ENCODE measurements around the gene MAML3. TPM values are rescaled to one million over a fixed set of nuclear protein-coding genes. Genes with fewer than 3 reads are reported as not detected.

The MAML3 gene
- polyA plus RNA-seq, 6 donors from 2014 or later: 0.37 to 2.7 (median 1.1) TPM

DNA sequence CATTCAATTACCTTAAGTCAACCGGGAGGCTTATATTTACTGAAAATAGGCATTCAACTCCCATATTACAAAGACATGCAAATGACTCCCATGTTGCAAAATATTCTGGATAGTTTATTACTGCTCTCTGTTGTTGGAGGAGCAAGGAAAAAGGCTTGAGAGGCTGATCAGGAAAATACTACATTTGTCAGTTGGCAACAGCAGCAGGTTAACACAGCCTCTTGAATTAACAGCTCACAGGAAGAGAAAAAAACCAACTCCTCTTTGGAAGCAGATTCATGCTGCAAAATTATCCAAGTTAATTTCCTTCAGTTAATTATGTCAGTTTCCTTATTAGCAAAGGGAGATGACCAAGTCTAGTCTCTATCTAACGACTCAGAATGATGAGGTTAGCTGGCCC is 238.9 kb downstream of the MAML3 start:
- H3K4me1 Mint-ChIP-seq: no peaks in the 10 kb centered on the region
- DNase-seq (no peak), ATAC-seq (ENCODE audit: low read depth in 2 of 2) (no peak)
- no peak overlapping the region for H3K27ac Mint-ChIP-seq
- H3K9me3 Mint-ChIP-seq: no peaks in the 10 kb centered on the region
- H3K36me3 Mint-ChIP-seq: no peaks in the 10 kb centered on the region
- no peak overlapping the region for H3K4me3 Mint-ChIP-seq
- H3K27me3 Mint-ChIP-seq: no peaks in the 10 kb centered on the region

DNA sequence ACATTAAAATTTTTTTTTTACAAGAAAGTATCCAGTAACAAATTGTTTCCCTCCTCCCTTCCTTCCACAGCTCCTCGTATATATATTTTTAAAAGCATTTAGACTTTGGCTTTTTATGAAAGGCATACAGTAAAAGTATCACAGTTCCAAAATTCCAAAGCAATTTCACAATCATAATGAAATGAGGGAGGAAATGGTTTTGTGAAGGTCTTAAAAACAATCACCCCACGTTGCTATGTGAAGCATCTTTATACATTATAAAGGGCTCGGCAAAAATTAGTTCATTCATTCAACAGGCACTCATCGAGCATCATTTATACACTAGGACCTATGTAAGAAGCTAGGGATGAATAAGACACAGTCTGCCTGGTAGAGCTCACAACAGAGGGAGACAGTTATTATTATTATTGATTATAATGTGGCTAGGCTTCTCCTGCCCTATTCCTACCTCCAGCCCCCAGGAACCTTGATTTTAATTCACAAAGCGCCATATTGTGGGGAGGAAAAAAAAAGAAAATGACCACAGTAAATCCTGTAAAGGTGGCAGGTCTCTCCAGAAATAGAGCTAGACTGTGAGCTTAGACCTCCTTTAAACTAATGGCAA is 239.9 kb downstream of the MAML3 start:
- ATAC-seq (ENCODE audit: low read depth in 2 of 2) (no peak), DNase-seq (no peak)
- Mint-ChIP-seq H3K9me3 (no peaks in the 10 kb centered on the region), H3K36me3 (no peaks in the 10 kb centered on the region), H3K4me3 (no peak overlapping the region), H3K27me3 (no peaks in the 10 kb centered on the region), H3K4me1 (no peaks in the 10 kb centered on the region), H3K27ac (no peak overlapping the region)

DNA sequence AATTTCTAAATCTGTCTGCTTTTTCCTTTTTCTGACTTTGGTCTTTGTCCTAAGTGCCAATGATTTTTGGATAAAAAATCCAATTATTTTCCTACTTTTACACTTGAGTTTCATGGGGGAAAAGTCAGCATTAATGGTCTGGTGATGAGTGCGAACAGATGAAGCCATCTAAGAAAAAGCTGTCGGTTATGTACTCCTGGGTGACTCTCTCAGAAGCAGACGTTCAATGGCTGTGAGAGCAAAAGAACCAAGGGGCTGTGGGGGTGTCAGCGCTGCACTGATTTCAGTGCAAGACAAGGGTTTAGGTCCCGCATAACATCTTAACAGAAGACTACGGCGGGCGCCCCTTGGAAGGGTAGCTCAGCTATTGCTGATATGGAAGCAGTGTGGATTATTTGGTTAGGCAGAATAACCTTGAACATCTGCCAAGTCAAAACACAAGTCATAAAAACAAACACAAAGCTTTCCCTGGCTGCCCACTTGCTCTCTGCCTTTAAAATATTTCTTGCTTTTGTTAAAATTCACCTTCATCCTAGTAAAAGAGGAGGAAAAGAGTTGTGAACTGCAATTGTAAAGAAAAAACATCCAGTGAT is 240.5 kb downstream of the MAML3 start:
- H3K4me3 Mint-ChIP-seq: no peak overlapping the region
- H3K27ac Mint-ChIP-seq: no peak overlapping the region
- no peak for DNase-seq
- H3K9me3 Mint-ChIP-seq: no peaks in the 10 kb centered on the region
- no peak for ATAC-seq (ENCODE audit: low read depth in 2 of 2)
- H3K27me3 Mint-ChIP-seq: no peaks in the 10 kb centered on the region
- H3K4me1 Mint-ChIP-seq: no peaks in the 10 kb centered on the region
- H3K36me3 Mint-ChIP-seq: no peaks in the 10 kb centered on the region

DNA sequence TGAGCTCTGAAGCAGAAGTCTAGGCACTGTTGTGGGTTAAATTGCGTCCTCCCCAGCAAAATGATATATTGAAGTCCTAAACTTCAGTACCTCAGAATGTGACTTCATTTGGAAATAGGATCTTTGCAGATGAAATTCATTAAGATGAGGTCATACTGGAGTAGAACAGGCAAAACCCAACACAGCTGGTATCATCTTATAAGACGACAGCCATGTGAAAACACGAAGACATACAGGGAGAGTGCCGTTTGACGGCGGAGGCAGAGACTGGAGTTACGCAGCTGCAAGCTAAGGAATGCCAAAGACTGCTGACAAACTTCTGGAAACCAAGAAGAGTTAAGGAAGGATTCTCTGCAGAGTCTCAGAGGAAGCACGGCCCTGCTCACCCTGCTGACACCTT is 241.5 kb downstream of the MAML3 start:
- Mint-ChIP-seq H3K27ac (no peak overlapping the region), H3K27me3 (no peaks in the 10 kb centered on the region), H3K9me3 (no peaks in the 10 kb centered on the region), H3K4me1 (no peaks in the 10 kb centered on the region), H3K4me3 (no peak overlapping the region), H3K36me3 (no peaks in the 10 kb centered on the region)
- ATAC-seq (ENCODE audit: low read depth in 2 of 2) (no peak), DNase-seq (no peak)

DNA sequence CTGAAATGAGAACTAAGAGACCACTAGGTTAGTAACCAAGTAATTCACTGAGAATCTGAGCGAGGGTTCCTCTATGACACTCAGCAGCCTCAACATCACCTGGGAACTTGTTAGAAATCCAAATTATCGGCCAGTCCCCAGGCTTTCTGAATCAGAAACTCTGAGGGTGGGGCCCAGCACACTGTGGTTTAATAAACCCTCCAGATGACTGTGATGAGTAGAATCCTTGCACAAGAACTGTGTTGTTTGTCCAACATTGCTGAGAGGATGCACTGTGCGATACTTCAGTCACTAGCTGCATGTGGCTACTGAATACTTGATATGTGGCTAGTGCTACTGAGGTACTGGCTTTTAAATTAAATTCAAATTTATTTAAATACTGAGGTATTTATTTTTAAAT is 243.9 kb downstream of the MAML3 start:
- Mint-ChIP-seq H3K27me3 (no peaks in the 10 kb centered on the region), H3K36me3 (peaks cover 0 to 5% of the 10 kb centered on the region in 2 donors), H3K27ac (no peak overlapping the region), H3K4me1 (no peaks in the 10 kb centered on the region), H3K4me3 (no peak overlapping the region), H3K9me3 (peaks cover 0 to 6% (median under 1%) of the 10 kb centered on the region in 7 donors)
- no peak for ATAC-seq (ENCODE audit: low read depth in 2 of 2)
- no peak for DNase-seq

DNA sequence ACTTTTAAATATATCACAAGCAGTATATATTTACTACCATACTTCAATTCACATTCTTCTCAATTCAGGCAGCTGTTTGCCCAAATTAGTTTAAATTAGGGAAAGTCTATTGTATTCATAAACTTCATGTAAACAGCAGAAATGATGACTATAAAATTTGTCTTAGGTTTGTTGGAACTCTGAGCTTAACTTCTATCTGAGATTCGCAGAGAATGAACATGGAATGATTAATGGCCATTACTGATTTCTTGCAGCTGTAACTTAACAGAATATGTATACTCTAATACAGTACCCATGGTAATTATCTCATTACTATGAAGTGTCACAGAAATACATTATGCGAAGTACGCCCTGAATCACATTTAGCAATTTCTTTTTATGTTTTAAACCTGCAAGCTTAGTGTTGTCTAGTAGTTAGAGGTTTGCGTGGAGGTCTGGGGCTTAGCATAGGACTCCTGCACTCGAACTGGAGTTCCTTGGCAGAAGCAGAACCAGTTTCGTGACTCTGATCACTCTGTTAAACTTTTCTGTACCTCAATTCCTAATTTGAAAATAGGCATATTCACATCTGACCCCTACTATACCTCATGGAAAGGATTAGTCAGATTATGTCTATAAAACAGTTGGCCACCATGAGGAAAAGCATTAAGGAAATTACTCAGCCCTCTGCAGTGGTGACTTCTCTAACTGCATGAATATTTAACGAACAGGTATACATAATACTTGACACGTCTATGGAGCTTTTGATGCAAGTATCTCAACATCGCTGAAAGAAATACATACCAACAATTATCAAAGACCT is 245.1 kb downstream of the MAML3 start:
- Mint-ChIP-seq H3K36me3 (peaks cover 2 to 5% of the 10 kb centered on the region in 2 donors), H3K4me3 (no peak overlapping the region), H3K27ac (no peak overlapping the region), H3K9me3 (peaks cover 0 to 6% (median 4%) of the 10 kb centered on the region in 7 donors), H3K27me3 (no peaks in the 10 kb centered on the region), H3K4me1 (no peaks in the 10 kb centered on the region)
- ATAC-seq (ENCODE audit: low read depth in 2 of 2) (no peak), DNase-seq (no peak)

DNA sequence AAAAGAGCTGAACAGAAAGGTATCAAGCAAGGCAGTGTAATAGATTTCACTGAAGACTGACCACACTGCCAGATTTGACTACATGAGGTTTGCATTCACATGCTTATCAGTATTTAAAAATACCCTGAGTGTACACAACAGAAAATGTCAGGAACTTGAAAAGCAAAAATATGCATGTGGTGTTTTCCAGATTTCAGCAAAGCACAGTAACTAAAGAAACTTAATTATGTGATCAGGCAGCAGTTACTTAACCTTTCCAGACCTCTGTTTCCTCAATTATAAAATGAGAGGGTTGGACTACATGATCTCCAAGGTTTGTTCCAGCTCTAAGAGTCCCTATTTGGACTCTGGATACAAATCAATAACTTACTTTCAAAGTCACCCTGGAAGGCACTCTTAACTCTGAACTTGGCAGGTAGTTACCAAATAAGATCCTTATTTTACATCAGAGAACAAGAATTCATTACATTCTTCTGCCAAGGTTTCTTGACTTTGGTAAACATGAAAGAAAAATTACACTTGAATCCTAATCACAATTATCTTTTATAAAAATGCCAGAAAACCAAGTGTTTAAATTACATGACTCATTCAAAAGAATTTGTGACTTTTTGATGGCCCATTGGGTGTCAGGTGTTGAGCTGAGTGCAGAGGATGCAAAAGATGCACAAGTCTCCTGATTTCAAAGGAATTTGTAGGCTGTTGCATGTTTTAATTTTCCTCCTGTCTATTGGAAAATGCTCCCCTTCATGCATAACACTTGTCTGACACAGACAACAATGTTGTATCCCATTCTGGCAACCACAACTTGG is 246.8 kb downstream of the MAML3 start:
- Mint-ChIP-seq H3K4me3 (no peak overlapping the region), H3K27me3 (no peaks in the 10 kb centered on the region), H3K9me3 (peaks cover 0 to 6% (median 4%) of the 10 kb centered on the region in 7 donors), H3K27ac (peak overlapping the region in 1 of 6 donors; percentile 19), H3K36me3 (peaks cover 5 to 6% of the 10 kb centered on the region in 2 donors), H3K4me1 (no peaks in the 10 kb centered on the region)
- ATAC-seq (ENCODE audit: low read depth in 2 of 2) (no peak), DNase-seq (no peak)

DNA sequence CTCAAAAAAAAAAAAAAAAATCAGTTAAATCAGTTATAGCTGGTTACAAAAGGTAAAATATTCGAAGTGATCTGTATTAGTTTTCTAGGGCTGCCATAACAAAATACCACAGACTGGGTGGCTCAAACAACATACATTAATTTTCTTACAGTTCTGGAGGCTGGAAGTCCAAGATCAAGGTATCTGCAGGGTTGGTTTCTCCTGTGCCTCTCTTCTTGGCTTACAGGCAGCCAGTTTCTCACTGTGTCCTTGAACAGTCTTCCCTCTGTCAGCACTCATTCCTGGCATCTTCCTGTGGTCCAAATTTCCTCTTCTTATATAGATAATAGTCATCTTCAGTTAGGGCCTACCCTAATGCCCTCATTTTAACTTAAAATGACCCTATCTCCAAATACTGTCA is 248.5 kb downstream of the MAML3 start:
- no peak for ATAC-seq (ENCODE audit: low read depth in 2 of 2)
- Mint-ChIP-seq H3K36me3 (peaks cover 5 to 6% of the 10 kb centered on the region in 2 donors), H3K4me1 (peaks cover 0 to 4% (median 0%) of the 10 kb centered on the region in 3 donors), H3K27me3 (no peaks in the 10 kb centered on the region), H3K27ac (no peak overlapping the region), H3K9me3 (peaks cover 0 to 6% (median 4%) of the 10 kb centered on the region in 7 donors), H3K4me3 (no peak overlapping the region)
- DNase-seq: no peak

DNA sequence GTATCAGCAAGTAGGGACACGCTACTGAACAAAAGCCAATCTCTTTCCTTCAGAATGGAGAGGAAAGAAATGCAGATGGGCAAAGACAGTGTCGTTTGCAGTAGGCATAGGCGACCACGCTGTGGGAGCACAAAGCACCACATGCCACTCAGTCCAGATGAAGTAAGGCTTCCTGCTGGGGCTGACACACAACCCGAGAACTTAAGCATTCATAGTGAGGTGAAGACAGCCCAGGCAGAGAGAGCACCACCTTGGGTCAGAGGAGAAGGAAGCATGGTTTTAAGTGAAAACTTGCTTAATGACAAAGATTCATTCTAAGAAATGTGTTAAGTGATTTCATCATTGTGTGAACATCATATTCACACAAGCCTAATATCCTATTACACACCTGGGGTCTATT is 249.6 kb downstream of the MAML3 start:
- H3K27ac Mint-ChIP-seq: no peak overlapping the region
- ATAC-seq (ENCODE audit: low read depth in 2 of 2) (no peak), DNase-seq (no peak)
- H3K9me3 Mint-ChIP-seq: peaks cover 0 to 6% (median 4%) of the 10 kb centered on the region in 7 donors
- no peak overlapping the region for H3K4me3 Mint-ChIP-seq
- H3K4me1 Mint-ChIP-seq: peaks cover 0 to 4% (median under 1%) of the 10 kb centered on the region in 3 donors
- H3K36me3 Mint-ChIP-seq: peaks cover 5 to 6% of the 10 kb centered on the region in 2 donors
- H3K27me3 Mint-ChIP-seq: no peaks in the 10 kb centered on the region

DNA sequence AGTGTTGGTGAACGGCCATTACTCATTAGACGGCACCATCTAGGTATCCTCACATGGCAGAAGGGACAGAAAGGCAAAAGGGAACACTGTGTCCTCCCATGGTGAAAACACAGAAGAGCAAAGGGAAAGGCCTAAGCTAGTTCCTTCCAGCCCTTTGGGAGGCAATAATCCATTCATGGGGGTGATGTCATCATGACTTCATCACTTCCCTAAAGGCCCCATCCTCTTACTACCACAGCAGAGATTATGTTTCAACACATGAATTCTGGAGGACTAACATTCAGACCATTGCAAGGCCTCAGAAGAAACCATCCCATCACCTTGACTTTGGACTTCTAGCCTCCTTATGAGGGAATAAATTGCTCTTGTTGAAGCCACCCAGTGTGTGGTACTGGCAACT is 250.1 kb downstream of the MAML3 start:
- no peak overlapping the region for H3K4me3 Mint-ChIP-seq
- ATAC-seq (ENCODE audit: low read depth in 2 of 2): no peak

DNA sequence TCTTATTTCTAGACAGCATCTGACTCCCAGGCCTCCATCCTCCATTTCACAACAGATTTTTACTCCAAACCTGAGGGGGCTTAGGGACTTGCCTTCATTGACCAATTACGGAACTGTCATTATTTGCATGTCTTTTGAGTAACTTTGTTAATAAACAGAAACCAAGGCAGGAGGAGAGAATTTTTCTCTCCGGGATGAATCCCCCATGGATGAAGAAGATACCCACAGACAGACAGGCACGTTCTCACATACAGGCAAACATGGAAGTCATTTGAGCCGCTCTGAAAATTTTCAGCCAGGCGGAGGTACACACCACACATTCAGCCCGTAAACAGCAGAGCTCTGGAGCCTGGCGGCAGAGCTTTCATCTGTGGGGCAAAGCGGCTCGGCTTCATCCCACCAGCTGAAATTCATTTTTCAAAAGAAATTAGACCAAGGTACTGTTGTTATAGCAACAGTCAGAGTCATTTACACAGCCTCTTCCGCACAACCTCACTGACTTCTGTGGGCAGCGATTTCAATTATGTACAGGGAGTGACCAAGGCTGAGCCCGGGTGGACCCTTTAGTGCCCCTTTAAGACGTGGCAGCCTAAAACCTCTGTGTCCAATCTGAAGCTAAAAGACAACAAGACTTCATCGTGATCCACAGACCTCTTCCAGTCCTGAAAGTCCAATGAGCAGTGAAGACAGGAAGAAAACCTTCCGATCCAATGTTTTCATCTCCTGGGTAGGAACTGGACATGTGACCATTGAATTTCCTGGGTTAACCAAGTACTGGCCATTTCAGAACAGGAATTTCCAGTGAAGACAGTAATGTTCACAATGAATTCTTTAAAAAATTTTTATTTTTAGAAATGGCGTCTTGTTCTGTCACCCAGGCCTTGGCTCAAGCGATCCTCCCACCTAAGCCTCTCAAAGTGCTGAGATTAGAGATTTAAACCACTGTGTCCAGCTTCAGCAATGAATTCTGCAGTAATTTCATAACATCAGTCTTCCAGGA is 251.4 kb downstream of the MAML3 start:
- Mint-ChIP-seq H3K36me3 (peaks cover 5 to 6% of the 10 kb centered on the region in 2 donors), H3K27me3 (no peaks in the 10 kb centered on the region), H3K27ac (peak overlapping the region in 2 of 6 donors; percentile 9 to 44)

More for the DNA sequence above, 250.1 kb downstream of the MAML3 start:
- H3K27me3 Mint-ChIP-seq: no peaks in the 10 kb centered on the region
- peaks cover 5 to 6% of the 10 kb centered on the region in 2 donors for H3K36me3 Mint-ChIP-seq
- H3K27ac Mint-ChIP-seq: no peak overlapping the region
- peaks cover 0 to 4% (median 2%) of the 10 kb centered on the region in 3 donors for H3K4me1 Mint-ChIP-seq
- DNase-seq: no peak
- peaks cover 0 to 6% (median 4%) of the 10 kb centered on the region in 7 donors for H3K9me3 Mint-ChIP-seq

DNA sequence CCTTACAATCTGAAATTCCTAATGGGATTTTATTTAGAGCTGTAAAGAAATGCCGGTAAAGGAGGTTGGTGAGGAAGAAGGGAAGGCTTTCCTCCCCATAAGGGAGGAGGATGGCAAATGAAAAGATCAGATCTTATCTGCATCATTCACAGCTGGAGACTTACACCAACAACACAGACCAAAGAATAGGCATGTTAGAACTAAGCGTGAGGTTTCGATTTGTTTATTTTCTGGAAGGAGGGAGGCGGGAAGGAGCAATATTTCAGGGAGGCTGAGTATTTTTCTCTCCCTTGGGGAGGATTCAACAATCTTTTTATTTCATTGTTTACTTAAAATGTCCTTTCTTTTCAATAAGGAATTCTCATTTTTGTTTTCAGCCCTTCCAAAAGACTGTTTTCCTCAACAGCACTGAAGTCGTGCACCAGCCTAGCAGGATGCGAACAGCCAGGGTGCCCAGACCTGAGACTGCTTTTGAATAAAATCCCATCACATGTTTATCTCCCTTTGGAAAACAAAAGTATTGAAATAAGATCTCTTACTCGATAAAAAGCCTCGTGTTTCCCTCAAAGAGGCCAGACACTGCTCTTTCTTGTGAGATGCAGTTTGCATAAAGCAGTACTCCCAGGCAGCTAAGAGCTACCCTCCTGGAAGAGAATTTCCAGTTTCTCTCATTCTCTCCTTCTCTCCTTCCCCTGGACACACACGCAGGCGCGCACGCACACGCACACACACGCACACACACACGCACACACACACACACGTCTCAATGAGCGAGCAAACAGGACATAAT is 252.3 kb downstream of the MAML3 start:
- ATAC-seq (ENCODE audit: low read depth in 2 of 2) (no peak), DNase-seq (no peak)
- Mint-ChIP-seq H3K27ac (peak overlapping the region in 1 of 6 donors; percentile 3), H3K27me3 (no peaks in the 10 kb centered on the region), H3K36me3 (peaks cover 5 to 6% of the 10 kb centered on the region in 2 donors), H3K4me1 (peaks cover 3 to 10% (median 5%) of the 10 kb centered on the region in 3 donors), H3K9me3 (peaks cover 0 to 6% (median 4%) of the 10 kb centered on the region in 7 donors), H3K4me3 (peak overlapping the region in 1 of 8 donors; percentile 20)

More for the DNA sequence above, 251.4 kb downstream of the MAML3 start:
- DNase-seq (no peak), ATAC-seq (ENCODE audit: low read depth in 2 of 2) (no peak)
- no peak overlapping the region for H3K4me3 Mint-ChIP-seq
- H3K4me1 Mint-ChIP-seq: peaks cover 3 to 10% (median 5%) of the 10 kb centered on the region in 3 donors
- peaks cover 0 to 6% (median 4%) of the 10 kb centered on the region in 7 donors for H3K9me3 Mint-ChIP-seq
